Measurements from ENCODE around the gene TMEM43.

Gene TMEM43

GRCh38 chr3:14186854-14187458 is 62.1 kb downstream of the TMEM43 start:
- H3K36me3 ChIP-seq, result no peaks in the 10 kb centered on the region; the same call in 1 of the 2 replicates
- H3K4me1 ChIP-seq, result no peaks in the 10 kb centered on the region
- TF ChIP-seq, protein P1, sequence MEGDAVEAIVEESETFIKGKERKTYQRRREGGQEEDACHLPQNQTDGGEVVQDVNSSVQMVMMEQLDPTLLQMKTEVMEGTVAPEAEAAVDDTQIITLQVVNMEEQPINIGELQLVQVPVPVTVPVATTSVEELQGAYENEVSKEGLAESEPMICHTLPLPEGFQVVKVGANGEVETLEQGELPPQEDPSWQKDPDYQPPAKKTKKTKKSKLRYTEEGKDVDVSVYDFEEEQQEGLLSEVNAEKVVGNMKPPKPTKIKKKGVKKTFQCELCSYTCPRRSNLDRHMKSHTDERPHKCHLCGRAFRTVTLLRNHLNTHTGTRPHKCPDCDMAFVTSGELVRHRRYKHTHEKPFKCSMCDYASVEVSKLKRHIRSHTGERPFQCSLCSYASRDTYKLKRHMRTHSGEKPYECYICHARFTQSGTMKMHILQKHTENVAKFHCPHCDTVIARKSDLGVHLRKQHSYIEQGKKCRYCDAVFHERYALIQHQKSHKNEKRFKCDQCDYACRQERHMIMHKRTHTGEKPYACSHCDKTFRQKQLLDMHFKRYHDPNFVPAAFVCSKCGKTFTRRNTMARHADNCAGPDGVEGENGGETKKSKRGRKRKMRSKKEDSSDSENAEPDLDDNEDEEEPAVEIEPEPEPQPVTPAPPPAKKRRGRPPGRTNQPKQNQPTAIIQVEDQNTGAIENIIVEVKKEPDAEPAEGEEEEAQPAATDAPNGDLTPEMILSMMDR (IDR thresholded peaks at IDR 0.05; ENCODE audit: low read depth, low read length), result no peak
- H3K4me3 ChIP-seq (ENCODE audit: low read depth, low read length), result no peak overlapping the region
- no peaks in the 10 kb centered on the region for H3K27me3 ChIP-seq
- H3K9me3 ChIP-seq, result no peaks in the 10 kb centered on the region
- no peak for DNase-seq

- H3K9me3 ChIP-seq, result no peaks in the 10 kb centered on the region
- no peaks in the 10 kb centered on the region for H3K27me3 ChIP-seq
- no peak overlapping the region for H3K4me3 ChIP-seq (ENCODE audit: low read depth, low read length)
- DNase-seq, result no peak
- TF ChIP-seq, protein P1 (IDR thresholded peaks at IDR 0.05; ENCODE audit: low read depth, low read length), result no peak
- H3K4me1 ChIP-seq, result no peaks in the 10 kb centered on the region
- no peaks in the 10 kb centered on the region; the same call in 1 of the 2 replicates for H3K36me3 ChIP-seq
Observed at GRCh38 chr3:14188041-14188754, 63.3 kb downstream of the TMEM43 start.
